GM18951 (cell line): ENCODE measurements around the gene TMEM178A.

Experiments used
- POLR2A ChIP-seq: IDR thresholded peaks from 4 replicates; pipeline ENCODE4 v1.6.1; 2011; ENCODE audit warnings: mild to moderate bottlenecking; ENCODE audit not compliant: insufficient read length, insufficient read depth; ENCODE audit errors: extremely low read depth
- in situ Hi-C: fragments of 300-500 bp; cut with MboI; formaldehyde crosslinking; loops from one replicate; pipeline ENCODE4 v1.12.0; 2022; ENCODE audit warnings: low sequenced_read_pairs, mixed read lengths, inconsistent platforms; ENCODE audit not compliant: unreplicated experiment

TMEM178A gene

DNA sequence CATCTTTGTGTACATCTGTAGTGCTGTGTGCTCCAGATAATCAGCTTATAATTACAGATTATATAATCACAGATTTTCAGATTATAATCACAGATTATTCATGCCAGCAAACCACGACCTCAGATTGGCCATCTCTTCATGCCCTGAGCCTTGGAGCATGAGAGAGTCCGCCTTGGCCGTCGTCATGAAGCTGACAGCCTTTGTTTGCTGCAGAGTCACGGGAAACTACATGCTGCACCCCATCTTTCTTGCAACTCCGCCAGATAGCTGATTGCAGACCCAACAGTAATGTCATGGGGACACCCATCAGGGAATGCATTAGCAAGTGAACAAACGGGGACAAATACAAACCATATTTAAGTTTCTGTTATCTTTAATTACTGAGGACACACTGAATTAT lies 7.3 kb downstream of the TMEM178A start:
- TF ChIP-seq POLR2A = no peak
- in situ Hi-C loops = no loop called here

DNA sequence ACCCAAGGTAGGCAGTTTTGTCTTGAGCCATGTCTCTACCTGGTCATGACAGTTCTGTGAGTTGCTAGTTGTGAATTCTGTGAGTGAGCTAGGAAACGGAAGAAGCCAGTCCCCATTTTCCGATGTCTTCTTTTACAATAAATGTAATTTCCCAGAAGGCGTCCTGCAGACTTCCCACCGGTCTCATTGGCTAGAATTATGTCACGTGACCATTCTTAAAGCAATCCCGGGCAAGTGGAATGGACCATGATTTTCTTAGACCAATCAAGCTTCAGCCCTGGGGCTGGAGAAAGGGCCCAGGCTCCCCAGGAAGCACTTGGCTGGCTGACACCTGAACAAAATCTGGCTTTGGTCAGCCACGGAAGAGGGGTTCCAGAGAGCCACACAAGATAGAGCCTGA lies 10.6 kb downstream of the TMEM178A start:
- no peak for TF ChIP-seq POLR2A
- in situ Hi-C loops = no loop called here

- no peak for TF ChIP-seq POLR2A
Measured at GRCh38 chr2:39678170-39678569, 12.5 kb downstream of the TMEM178A start.

DNA sequence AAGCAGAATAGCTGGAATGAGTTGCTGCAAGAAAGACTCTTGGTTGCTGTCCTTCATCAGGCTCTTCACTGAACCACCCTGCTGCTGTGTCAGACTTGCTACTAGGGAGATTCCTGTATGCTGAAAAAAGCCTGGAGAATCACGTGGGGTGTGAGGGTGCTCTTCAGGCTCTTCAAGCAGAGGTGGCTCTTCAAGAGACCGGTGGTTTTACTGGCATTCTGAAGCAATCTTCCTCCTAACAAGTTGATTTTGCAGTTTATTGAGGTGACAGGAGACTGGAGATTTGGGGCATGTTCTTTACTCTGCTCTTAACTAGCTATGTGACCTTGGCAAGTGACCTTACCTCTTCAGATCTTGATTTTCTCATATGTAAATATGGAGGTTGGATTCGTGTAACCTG lies 14.1 kb downstream of the TMEM178A start:
- in situ Hi-C loops = no loop called here
- TF ChIP-seq POLR2A = no peak

More at GRCh38 chr2:39678170-39678569, 12.5 kb downstream of the TMEM178A start:
- in situ Hi-C loops = no loop called here

DNA sequence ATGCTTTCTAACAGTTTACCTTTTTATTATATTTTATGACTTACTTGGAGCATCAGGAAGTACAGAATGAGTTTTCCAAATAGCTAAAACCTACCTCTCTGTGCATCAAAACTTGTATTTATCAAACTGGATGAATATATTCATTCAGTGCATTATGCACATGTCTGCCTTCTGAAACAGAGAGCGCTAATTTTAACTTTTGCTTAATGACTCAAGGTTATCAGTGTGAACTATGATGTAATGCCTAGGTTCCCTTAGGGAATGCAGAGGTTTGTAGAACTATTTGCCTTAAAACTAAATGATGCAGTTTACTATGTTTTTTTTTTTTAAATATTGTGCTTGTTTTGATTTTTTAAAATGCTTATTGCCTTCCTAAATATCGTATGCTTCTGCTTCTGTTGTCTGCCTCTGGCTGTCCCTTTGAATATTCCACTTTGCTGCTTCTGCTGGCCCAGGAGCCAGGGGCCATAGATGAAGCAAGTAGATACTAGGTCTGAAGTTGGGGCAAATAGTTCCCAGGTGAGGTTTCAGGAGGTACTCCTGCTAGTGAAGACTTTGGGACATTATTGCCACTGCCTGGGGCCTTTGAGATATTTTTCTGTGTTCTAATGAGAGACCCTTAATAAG lies 16.5 kb downstream of the TMEM178A start:
- in situ Hi-C loops = no loop called here
- no peak for TF ChIP-seq POLR2A

DNA sequence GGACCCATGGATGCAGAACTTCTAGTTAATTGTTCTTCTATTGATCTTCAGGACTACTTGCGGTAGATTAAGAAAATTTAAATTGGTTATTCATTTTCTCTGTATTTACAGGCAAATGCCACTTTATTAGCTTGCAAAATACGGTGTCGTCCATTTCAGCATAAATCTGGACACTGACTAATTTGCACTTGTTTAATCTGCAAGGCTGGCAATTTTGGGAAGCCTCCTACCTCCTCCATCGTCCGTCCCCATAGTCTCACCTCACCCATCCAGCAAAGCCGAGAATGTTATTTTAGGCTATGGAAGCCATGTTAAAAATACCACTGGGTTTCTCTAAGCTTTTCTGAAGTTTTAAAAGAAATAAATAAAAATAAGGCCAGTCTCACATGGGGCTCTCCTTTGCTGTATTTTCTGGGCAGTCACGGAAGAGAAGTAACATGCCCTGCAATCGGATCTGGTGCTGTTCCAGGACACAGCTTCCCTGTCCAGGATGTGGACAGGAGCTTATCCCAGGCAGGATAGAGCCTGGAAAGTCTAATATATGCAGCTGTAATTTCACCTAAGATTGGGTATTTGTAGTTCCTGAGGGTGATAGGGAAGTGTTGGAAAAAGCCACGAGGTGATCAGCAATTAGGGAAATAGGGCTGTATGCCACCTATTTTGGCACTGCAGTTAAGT lies 17.4 kb downstream of the TMEM178A start:
- TF ChIP-seq POLR2A = no peak
- in situ Hi-C loops = no loop called here

- TF ChIP-seq POLR2A = no peak
- in situ Hi-C loops = no loop called here
Measured at GRCh38 chr2:39684464-39684863, 18.7 kb downstream of the TMEM178A start.

DNA sequence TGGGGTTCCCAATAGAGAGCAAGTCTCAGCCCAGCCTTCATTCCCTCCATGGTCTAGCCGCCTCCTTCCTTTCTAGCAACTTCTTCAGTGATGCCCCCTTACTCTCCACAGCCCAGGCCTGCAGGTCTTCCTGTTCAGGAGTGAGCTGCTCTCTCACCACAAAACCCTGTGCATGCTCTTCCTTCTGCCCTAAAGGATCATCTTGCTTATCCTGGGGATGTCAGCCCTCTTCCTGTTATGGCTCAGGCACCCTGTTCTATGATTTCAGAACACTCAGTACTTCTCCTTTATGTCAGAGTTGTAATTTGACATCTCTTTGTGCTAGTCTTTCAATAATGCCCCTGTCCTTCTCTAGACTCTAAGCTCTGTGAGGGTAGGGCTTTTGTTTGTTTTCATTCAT lies 19.4 kb downstream of the TMEM178A start:
- TF ChIP-seq POLR2A = no peak
- in situ Hi-C loops = no loop called here

GRCh38 chr2:39686456-39686855 lies 20.7 kb downstream of the TMEM178A start:
- TF ChIP-seq POLR2A = no peak
- in situ Hi-C loops = no loop called here

DNA sequence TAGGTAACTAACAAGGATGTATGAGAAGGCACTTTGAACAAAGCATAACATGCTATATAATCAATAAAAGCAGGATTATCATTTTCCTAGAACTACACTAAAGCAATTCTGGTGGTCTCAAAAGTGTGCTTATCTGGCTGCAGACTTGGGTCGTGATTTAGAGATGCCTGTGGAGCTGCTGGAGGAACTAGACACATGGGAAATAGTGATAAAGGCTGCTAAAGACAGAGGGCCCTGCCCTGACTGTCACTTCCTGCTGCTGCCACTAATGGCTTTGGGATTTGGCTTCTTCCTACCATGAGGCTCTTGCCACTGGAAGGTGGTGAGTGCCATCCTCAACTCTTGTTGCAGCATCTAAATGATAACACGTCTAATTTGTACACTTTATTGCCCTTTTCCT lies 22.5 kb downstream of the TMEM178A start:
- no peak for TF ChIP-seq POLR2A

DNA sequence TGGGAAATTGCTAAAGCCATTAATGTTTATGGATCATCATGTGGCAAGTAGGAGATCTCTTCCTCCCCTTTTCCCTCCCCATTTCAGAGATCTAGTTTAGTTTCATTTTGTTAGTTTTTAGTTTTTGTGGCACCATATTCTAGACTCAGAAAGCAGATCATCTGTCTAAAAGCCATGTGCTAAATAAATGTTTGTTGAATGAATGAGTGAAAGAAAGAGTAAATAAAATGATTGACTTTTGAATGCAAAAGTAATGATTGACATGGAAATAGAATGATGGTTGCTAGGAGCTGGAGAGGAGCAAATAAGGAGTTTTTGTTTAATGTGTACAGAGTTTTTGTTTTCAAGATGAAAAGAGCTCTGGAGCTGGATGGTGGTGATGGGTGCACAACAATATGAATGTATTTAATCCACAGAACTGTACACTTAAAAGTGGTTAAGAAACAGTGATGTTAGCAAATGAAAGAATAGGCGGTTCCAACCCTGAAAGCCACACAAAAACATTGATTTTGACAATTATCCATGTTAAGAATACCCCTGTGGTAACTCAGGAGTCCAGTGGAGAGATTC lies 23.6 kb downstream of the TMEM178A start:
- in situ Hi-C loops = no loop called here
- TF ChIP-seq POLR2A = no peak

More for the DNA sequence above, 22.5 kb downstream of the TMEM178A start:
- in situ Hi-C loops = no loop called here

DNA sequence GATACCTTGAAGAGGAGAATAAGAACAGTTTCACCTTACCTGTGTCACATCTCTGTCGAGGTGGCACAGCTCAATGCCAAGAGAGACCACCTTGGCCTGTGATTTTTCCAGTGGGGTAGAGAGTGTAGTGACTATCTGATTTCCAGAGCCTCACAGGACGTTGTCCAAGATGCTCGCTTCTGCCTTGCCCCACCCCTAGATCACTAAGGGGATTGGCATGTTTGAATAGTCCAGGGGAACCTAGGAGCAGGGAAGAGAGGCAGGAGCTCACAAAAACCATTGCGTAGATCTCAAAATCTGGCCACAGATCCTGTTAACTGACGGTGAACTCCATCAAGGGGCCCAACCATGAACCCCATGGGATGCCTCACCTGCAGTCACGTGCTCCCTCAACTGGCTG lies 24.2 kb downstream of the TMEM178A start:
- no peak for TF ChIP-seq POLR2A
- in situ Hi-C loops = no loop called here

GRCh38 chr2:39693245-39693644 lies 27.5 kb downstream of the TMEM178A start:
- TF ChIP-seq POLR2A = no peak
- in situ Hi-C loops = no loop called here

- no peak for TF ChIP-seq POLR2A
- in situ Hi-C loops = no loop called here
Measured at GRCh38 chr2:39696101-39696553, 30.4 kb downstream of the TMEM178A start.
